ENCODE measurements around the gene IL17F. TPM values are rescaled to one million over a fixed set of nuclear protein-coding genes. Genes with fewer than 3 reads are reported as not detected.

IL17F gene
- total RNA-seq, 1 experiment from 2014 or later: not detected

Other genes starting within 250 kb of the IL17F start
- gene PKHD1, start 156.9 kb downstream of the IL17F start, total RNA-seq (2021; ENCODE audit: unreplicated experiment): not detected
- gene IL17A, start 58.1 kb downstream of the IL17F start, total RNA-seq (2021; ENCODE audit: unreplicated experiment): not detected
- 191 TPM for gene MCM3, start 40.2 kb upstream of the IL17F start, total RNA-seq (2021; ENCODE audit: unreplicated experiment)
- 5.9 TPM for gene PAQR8, start 117.7 kb upstream of the IL17F start, total RNA-seq (2021; ENCODE audit: unreplicated experiment)
- 12.4 TPM for gene EFHC1, start 175.8 kb upstream of the IL17F start, total RNA-seq (2021; ENCODE audit: unreplicated experiment)